Esophagus squamous epithelium (tissue), 4 donors: ENCODE results near the gene DNAJC1.

Experiments
- POLR2A ChIP-seq, 4 donors: fragments of 450-650 bp; IDR thresholded peaks; one replicate each; pipeline ENCODE4 v1.6.1; 2017; ENCODE audit warnings: antibody characterized with exemption in 4 of 4, mild to moderate bottlenecking in 4 of 4, moderate library complexity in 3 of 4
- TF ChIP-seq, protein P1 (sequence below), 6 experiments: fragments of 450-650 bp in 4 of 6; fragments of 200-600 bp in 2 of 6; sonication (generic) in 2 of 6; IDR thresholded peaks; one replicate each; pipeline ENCODE4 v1.5.1; 2016 to 2019; ENCODE audit warnings: antibody characterized with exemption in 6 of 6, mild to moderate bottlenecking in 4 of 6, moderate library complexity in 4 of 6

DNA sequence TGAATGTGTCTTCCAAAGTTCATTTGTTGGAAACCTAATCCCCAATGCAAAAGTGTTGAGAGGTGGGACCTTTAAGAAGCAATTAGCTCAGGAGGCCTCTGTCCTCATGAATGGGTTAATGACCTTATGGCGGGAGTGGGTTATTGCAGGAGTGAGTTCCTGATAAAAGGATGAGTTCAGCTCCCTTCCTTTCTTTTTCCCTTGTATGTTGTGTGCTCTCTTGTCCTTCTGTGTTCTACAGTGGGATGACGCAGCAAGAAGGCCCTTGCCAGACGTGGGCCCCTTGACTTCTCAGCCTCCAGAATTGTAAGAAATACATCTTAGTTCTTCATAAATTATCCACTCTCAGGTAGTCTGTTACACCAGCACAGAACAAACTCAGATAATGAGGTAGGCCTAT is 206.0 kb downstream of the DNAJC1 start:
- TF ChIP-seq POLR2A (IDR thresholded peaks at IDR 0.05) = no peak
- TF ChIP-seq, protein P1, sequence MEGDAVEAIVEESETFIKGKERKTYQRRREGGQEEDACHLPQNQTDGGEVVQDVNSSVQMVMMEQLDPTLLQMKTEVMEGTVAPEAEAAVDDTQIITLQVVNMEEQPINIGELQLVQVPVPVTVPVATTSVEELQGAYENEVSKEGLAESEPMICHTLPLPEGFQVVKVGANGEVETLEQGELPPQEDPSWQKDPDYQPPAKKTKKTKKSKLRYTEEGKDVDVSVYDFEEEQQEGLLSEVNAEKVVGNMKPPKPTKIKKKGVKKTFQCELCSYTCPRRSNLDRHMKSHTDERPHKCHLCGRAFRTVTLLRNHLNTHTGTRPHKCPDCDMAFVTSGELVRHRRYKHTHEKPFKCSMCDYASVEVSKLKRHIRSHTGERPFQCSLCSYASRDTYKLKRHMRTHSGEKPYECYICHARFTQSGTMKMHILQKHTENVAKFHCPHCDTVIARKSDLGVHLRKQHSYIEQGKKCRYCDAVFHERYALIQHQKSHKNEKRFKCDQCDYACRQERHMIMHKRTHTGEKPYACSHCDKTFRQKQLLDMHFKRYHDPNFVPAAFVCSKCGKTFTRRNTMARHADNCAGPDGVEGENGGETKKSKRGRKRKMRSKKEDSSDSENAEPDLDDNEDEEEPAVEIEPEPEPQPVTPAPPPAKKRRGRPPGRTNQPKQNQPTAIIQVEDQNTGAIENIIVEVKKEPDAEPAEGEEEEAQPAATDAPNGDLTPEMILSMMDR (IDR thresholded peaks at IDR 0.05) = no peak
